HEK293 (cell line): Measurements from ENCODE around the gene ACTR3.
"Not testable (repeated sequence)": the region's sequence is repeated elsewhere in the genome, so short reads cannot be mapped to it uniquely, and the experiment has no call there.

Experiments
- CTCF ChIP-seq: fragments of 450-650 bp; formaldehyde crosslinking; IDR thresholded peaks from 2 replicates; pipeline ENCODE4 v1.5.1; 2016; ENCODE audit warnings: missing biosample characterization, missing genetic modification characterization
- REST ChIP-seq: fragments of 450-650 bp; formaldehyde crosslinking; IDR thresholded peaks from 2 replicates; pipeline ENCODE4 v1.5.1; 2016; ENCODE audit warnings: missing biosample characterization, missing genetic modification characterization
- ZNF449 ChIP-seq: fragments of 450-650 bp; formaldehyde crosslinking; IDR thresholded peaks from 2 replicates; pipeline ENCODE4 v1.5.1; 2017; ENCODE audit warnings: missing biosample characterization, mild to moderate bottlenecking, missing genetic modification characterization, moderate library complexity

- TF ChIP-seq CTCF; REST (tag by site-specific recombination); ZNF449: not testable (repeated sequence)
Measured at GRCh38 chr2:113845796-113846195, 44.1 kb upstream of the ACTR3 start.
